HepG2 (cell line): Measurements from ENCODE around the gene NME4. TPM values are rescaled to one million over a fixed set of nuclear protein-coding genes. Genes with fewer than 3 reads are reported as not detected.
A peak's percentile ranks its signal among the peaks of the same experiment; 100 is the strongest.

Experiments
- AFF4 ChIP-seq: sonication (generic); formaldehyde crosslinking; IDR thresholded peaks from 2 replicates; pipeline ENCODE4 v1.4.0; 2020; ENCODE audit warnings: missing genetic modification reagents
- CSRNP2 ChIP-seq: sonication (generic); formaldehyde crosslinking; conservative IDR thresholded peaks from 2 replicates; pipeline ENCODE4 v1.8.0; 2022; ENCODE audit warnings: low read depth, missing genetic modification reagents
- HDAC1 ChIP-seq: sonication (generic); formaldehyde crosslinking; IDR thresholded peaks from 2 replicates; pipeline ENCODE4 v1.5.1; 2020; ENCODE audit warnings: mild to moderate bottlenecking, missing genetic modification reagents
- MBD4 ChIP-seq: IDR thresholded peaks from 2 replicates; pipeline ENCODE4 v1.6.1; 2012; ENCODE audit warnings: low read length, inconsistent platforms, borderline replicate concordance
- SMARCE1 ChIP-seq: fragments of 450-650 bp; IDR thresholded peaks from 2 replicates; pipeline ENCODE4 v1.6.1; 2017; ENCODE audit warnings: borderline replicate concordance
- TCF12 ChIP-seq, 2 experiments: fragments of 450-650 bp in 1 of 2; sonication (generic) in 1 of 2; formaldehyde crosslinking in 1 of 2; IDR thresholded peaks; 2 replicates each; pipeline versions ENCODE4 v1.6.1 to v1.8.0; 2017 to 2022; ENCODE audit warnings: antibody characterized with exemption in 1 of 2, mild to moderate bottlenecking in 1 of 2, missing genetic modification reagents in 1 of 2, moderate library complexity in 1 of 2
- ZFYVE20 ChIP-seq: sonication (generic); formaldehyde crosslinking; IDR thresholded peaks from 2 replicates; pipeline ENCODE4 v1.8.0; 2023; ENCODE audit warnings: low read depth, mild to moderate bottlenecking, moderate library complexity, missing genetic modification reagents, borderline replicate concordance
- ZNF225 ChIP-seq: sonication (generic); formaldehyde crosslinking; IDR thresholded peaks from 2 replicates; pipeline ENCODE4 v1.4.0; 2020; ENCODE audit warnings: mild to moderate bottlenecking, missing genetic modification reagents
- ZNF446 ChIP-seq: sonication (generic); formaldehyde crosslinking; IDR thresholded peaks from 2 replicates; pipeline ENCODE4 v1.5.0; 2020; ENCODE audit warnings: mild to moderate bottlenecking, missing genetic modification reagents
- polyA plus RNA-seq, 8 experiments: library from polyadenylated mRNA; depleted of rRNA in 3 of 8; stranded (reverse) in 7 of 8; unstranded in 1 of 8; fragments of >200 nt; fragmentation: Illumina TruSeq in 4 of 8; extraction: Trizol in 4 of 8; gene quantifications; 2 replicates each; pipeline versions ENCODE4 v1.2.1 to v1.2.3, GENCODE V29; 2011 to 2016; ENCODE audit warnings: low read depth in 4 of 8, missing spikeins in 1 of 8, mixed read lengths in 1 of 8; ENCODE audit not compliant: insufficient read depth in 1 of 8
- total RNA-seq, 5 experiments: library from RNA; depleted of rRNA; stranded (reverse); fragments of >200 nt; fragmentation: Illumina TruSeq; extraction: Trizol; gene quantifications; 2 replicates each; pipeline ENCODE4 v1.2.3, GENCODE V29; 2016; ENCODE audit warnings: low read depth in 1 of 5
- TF ChIP-seq, protein P1 (sequence below): sonication (generic); formaldehyde crosslinking; IDR thresholded peaks from 2 replicates; pipeline ENCODE4 v1.5.1; 2020; ENCODE audit warnings: missing genetic modification reagents, mild to moderate bottlenecking, borderline replicate concordance
- TF ChIP-seq, protein P2 (sequence below): sonication (generic); formaldehyde crosslinking; conservative IDR thresholded peaks from 2 replicates; pipeline ENCODE4 v1.8.0; 2022; ENCODE audit warnings: missing genetic modification reagents
- TF ChIP-seq, protein P3 (sequence below), 2 experiments: sonication (generic) in 1 of 2; formaldehyde crosslinking in 1 of 2; IDR thresholded peaks; 2 replicates each; pipeline versions ENCODE4 v1.4.0 to v1.6.1; 2018 to 2020; ENCODE audit warnings: missing genetic modification reagents in 2 of 2, borderline replicate concordance in 1 of 2, low read depth in 1 of 2, mild to moderate bottlenecking in 1 of 2, missing biosample characterization in 1 of 2
- TF ChIP-seq, protein P4 (sequence below): IDR thresholded peaks from 2 replicates; pipeline ENCODE4 v1.6.1; 2016
- TF ChIP-seq, protein P5 (sequence below): sonication (generic); formaldehyde crosslinking; conservative IDR thresholded peaks from 2 replicates; pipeline ENCODE4 v1.4.0; 2020; ENCODE audit warnings: missing genetic modification reagents

Gene NME4
- total and polyA plus RNA-seq, 2 of the 13 experiments (the other 11 are each of a cell fraction or from before 2014, with no cell fraction given), result 121 to 263 TPM

DNA sequence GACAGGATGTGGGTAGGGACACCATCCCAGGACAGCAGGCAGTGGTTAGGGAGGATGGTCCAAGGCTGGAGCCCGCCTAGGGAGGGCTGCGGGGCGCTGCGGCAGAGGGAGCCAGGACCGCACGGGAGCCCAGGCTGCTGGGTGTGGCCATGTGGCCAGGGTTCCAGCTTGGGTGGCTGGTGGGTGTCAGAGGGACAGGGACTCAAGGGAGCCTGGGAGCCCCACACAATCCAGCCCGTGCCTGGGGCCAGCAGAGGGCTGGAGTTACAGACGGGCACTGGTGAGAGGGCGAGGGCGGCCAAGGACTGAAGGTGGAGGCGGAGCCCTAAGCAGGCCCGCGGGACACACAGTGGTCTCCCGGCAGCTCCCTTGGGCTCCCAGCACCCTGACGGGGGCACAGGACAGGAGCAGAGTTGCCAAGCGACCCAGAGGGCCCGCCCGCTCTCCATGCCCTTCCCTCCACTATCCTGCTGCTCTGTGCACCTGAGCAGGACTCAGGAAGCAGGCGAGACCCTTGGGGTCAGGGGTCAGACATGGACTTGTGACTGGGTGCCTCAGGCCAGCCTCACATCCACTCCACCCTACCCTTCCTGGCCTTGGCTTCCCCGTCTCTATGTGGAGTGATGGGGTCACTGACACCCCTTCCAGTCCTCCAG is 33.8 kb upstream of the NME4 start (continued):
- TF ChIP-seq AFF4 (CRISPR knock-in tag) (no peak), SMARCE1 (no peak), MBD4 (no peak), TCF12 (IDR thresholded peaks at IDR 0.05) (no peak), TCF12 (CRISPR knock-in tag; IDR thresholded peaks at IDR 0.05) (no peak), CSRNP2 (CRISPR knock-in tag) (no peak), ZNF446 (CRISPR knock-in tag) (no peak), ZFYVE20 (CRISPR knock-in tag) (no peak), HDAC1 (CRISPR knock-in tag) (no peak), ZNF225 (CRISPR knock-in tag) (no peak)
- TF ChIP-seq, protein P1, sequence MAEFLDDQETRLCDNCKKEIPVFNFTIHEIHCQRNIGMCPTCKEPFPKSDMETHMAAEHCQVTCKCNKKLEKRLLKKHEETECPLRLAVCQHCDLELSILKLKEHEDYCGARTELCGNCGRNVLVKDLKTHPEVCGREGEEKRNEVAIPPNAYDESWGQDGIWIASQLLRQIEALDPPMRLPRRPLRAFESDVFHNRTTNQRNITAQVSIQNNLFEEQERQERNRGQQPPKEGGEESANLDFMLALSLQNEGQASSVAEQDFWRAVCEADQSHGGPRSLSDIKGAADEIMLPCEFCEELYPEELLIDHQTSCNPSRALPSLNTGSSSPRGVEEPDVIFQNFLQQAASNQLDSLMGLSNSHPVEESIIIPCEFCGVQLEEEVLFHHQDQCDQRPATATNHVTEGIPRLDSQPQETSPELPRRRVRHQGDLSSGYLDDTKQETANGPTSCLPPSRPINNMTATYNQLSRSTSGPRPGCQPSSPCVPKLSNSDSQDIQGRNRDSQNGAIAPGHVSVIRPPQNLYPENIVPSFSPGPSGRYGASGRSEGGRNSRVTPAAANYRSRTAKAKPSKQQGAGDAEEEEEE, result 0 out of 2 replicates have a peak, but pooled peaks have one; percentile 7
- TF ChIP-seq, protein P2, sequence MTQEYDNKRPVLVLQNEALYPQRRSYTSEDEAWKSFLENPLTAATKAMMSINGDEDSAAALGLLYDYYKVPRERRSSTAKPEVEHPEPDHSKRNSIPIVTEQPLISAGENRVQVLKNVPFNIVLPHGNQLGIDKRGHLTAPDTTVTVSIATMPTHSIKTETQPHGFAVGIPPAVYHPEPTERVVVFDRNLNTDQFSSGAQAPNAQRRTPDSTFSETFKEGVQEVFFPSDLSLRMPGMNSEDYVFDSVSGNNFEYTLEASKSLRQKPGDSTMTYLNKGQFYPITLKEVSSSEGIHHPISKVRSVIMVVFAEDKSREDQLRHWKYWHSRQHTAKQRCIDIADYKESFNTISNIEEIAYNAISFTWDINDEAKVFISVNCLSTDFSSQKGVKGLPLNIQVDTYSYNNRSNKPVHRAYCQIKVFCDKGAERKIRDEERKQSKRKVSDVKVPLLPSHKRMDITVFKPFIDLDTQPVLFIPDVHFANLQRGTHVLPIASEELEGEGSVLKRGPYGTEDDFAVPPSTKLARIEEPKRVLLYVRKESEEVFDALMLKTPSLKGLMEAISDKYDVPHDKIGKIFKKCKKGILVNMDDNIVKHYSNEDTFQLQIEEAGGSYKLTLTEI, result no peak
- TF ChIP-seq, protein P3, sequence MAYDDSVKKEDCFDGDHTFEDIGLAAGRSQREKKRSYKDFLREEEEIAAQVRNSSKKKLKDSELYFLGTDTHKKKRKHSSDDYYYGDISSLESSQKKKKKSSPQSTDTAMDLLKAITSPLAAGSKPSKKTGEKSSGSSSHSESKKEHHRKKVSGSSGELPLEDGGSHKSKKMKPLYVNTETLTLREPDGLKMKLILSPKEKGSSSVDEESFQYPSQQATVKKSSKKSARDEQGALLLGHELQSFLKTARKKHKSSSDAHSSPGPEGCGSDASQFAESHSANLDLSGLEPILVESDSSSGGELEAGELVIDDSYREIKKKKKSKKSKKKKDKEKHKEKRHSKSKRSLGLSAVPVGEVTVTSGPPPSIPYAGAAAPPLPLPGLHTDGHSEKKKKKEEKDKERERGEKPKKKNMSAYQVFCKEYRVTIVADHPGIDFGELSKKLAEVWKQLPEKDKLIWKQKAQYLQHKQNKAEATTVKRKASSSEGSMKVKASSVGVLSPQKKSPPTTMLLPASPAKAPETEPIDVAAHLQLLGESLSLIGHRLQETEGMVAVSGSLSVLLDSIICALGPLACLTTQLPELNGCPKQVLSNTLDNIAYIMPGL (CRISPR knock-in tag; IDR thresholded peaks at IDR 0.05; ENCODE audit: borderline replicate concordance in 1 of 2, low read depth in 1 of 2), result no peak
- TF ChIP-seq, protein P4, sequence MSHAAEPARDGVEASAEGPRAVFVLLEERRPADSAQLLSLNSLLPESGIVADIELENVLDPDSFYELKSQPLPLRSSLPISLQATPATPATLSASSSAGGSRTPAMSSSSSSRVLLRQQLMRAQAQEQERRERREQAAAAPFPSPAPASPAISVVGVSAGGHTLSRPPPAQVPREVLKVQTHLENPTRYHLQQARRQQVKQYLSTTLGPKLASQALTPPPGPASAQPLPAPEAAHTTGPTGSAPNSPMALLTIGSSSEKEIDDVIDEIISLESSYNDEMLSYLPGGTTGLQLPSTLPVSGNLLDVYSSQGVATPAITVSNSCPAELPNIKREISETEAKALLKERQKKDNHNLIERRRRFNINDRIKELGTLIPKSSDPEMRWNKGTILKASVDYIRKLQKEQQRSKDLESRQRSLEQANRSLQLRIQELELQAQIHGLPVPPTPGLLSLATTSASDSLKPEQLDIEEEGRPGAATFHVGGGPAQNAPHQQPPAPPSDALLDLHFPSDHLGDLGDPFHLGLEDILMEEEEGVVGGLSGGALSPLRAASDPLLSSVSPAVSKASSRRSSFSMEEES (CRISPR knock-in tag), result no peak
- TF ChIP-seq, protein P5, sequence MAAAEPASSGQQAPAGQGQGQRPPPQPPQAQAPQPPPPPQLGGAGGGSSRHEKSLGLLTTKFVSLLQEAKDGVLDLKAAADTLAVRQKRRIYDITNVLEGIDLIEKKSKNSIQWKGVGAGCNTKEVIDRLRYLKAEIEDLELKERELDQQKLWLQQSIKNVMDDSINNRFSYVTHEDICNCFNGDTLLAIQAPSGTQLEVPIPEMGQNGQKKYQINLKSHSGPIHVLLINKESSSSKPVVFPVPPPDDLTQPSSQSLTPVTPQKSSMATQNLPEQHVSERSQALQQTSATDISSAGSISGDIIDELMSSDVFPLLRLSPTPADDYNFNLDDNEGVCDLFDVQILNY, result no peak
